Ectodermal cell (in vitro differentiated cells): ENCODE data around the gene STK16.

ENCODE experiments used
- H3K27ac ChIP-seq: 2 replicates; pipeline ENCODE4 v1.7.0; 2013; ENCODE audit warnings: mild to moderate bottlenecking, low read depth, low read length; ENCODE audit not compliant: insufficient read depth, poor library complexity, severe bottlenecking
- H3K27me3 ChIP-seq: 2 replicates; pipeline ENCODE4 v1.7.0; 2013; ENCODE audit warnings: mild to moderate bottlenecking, low read length; ENCODE audit not compliant: insufficient read depth, control insufficient read depth, poor library complexity, severe bottlenecking
- H3K36me3 ChIP-seq: one replicate; pipeline ENCODE4 v1.7.0; 2013; ENCODE audit warnings: low read length; ENCODE audit not compliant: control insufficient read depth, insufficient read depth
- H3K4me1 ChIP-seq: one replicate; pipeline ENCODE4 v1.7.0; 2013; ENCODE audit warnings: low read length; ENCODE audit not compliant: control insufficient read depth, insufficient read depth
- H3K4me3 ChIP-seq: 2 replicates; pipeline ENCODE4 v1.7.0; 2013; ENCODE audit warnings: low read depth, low read length, control low read depth; ENCODE audit not compliant: insufficient read depth
- H3K9me3 ChIP-seq: 2 replicates; pipeline ENCODE4 v1.7.0; 2013; ENCODE audit warnings: mild to moderate bottlenecking, low read length, moderate library complexity; ENCODE audit not compliant: control insufficient read depth
- WGBS, 2 experiments: methylation state at CpG; one replicate each; pipeline ENCODE4 v1.1.7; 2013; ENCODE audit warnings: missing lambda C conversion rate in 2 of 2; 5-methylcytosine and 5-hydroxymethylcytosine counted together

STK16 gene

DNA sequence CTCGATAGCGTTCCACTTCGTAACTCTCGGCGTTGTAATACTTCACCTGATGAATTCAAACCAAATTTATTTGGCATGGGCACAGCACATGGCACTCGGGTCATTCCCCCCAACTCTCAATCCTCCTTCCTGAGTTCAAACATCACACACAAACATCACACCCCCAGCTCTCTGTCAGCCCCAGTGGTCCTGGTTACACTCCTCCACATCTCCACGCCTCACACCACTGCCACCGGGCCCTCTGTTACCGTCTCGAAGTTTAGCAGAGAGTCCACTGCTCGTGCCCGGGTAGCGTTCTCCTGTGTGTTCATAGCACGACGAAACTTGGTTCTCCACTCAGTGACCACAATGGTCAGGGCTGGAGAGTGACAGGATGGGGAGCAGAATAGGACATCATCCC lies 31.1 kb upstream of the STK16 start:
- no peaks in the 10 kb centered on the region for H3K9me3 ChIP-seq

DNA sequence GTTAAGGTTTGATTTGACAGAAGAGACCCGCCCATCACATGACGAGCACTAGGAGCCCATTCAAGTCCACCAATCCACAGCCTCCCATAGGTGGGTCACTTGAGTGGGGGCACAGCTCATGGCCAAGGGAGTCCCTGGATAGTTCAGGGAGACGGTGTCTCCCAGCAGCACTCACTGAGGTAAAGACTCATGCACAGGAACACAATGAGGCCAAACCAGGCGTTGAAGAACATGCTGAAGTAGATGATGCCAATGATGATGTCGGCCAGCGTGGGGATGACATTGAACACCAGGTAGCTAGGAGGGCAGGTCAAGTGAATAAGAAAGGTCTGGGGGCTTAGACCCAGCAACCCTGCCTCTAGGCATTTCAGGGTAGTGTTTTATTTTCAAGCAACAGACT lies 30.5 kb upstream of the STK16 start:
- Histone ChIP-seq H3K27me3 (no peaks in the 10 kb centered on the region), H3K4me3 (no peak overlapping the region), H3K36me3 (peaks cover 2% of the 10 kb centered on the region), H3K9me3 (no peaks in the 10 kb centered on the region), H3K4me1 (no peaks in the 10 kb centered on the region), H3K27ac (no peak overlapping the region)
- 95 to 97% methylated on average over 6 of the region's 6 CpGs for WGBS, 2 experiments

More for the DNA sequence above, 31.1 kb upstream of the STK16 start:
- Histone ChIP-seq H3K27me3 (no peaks in the 10 kb centered on the region), H3K4me1 (no peaks in the 10 kb centered on the region), H3K36me3 (no peaks in the 10 kb centered on the region), H3K4me3 (no peak overlapping the region), H3K27ac (no peak overlapping the region)
- WGBS, 2 experiments, result 96 to 97% methylated on average over 15 of the region's 15 CpGs

DNA sequence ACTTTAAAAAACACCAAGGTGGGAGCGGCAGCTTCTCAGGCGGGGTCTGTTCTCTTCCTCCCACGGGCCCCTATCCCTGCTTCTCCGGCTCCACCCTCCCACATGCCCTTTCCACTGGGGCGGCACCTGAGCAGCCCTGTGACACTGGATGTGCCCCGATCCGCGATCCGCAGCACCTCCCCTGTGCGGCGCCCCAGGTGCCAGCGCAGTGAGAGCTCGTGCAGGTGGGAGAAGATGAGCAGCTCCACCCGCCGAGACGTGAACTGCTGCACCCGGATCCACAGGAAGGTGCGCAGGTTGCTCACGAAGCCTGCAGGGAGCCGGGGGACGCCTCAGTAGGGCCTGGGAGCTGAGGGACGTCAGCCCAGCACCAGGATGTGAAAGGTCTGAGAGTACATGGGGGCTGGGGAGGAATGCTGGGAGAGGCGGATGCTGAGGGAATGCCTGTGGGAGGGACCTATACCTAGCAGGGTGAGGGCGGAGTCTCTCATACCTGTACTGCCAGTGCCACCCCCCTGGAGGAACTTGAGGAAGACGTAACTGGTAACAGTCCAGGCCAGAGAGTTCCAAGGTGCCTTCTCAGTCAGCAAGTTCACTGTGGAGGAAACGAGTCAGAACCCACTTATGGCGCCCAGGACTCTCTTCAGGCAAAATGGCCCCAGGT lies 29.3 kb upstream of the STK16 start:
- H3K9me3 ChIP-seq, result no peaks in the 10 kb centered on the region
- WGBS, 2 experiments, result 95% methylated on average over 27 of the region's 27 CpGs
- no peak overlapping the region for H3K27ac ChIP-seq
- H3K27me3 ChIP-seq, result no peaks in the 10 kb centered on the region
- H3K4me1 ChIP-seq, result no peaks in the 10 kb centered on the region
- no peak overlapping the region for H3K4me3 ChIP-seq
- H3K36me3 ChIP-seq, result peaks cover 8% of the 10 kb centered on the region

DNA sequence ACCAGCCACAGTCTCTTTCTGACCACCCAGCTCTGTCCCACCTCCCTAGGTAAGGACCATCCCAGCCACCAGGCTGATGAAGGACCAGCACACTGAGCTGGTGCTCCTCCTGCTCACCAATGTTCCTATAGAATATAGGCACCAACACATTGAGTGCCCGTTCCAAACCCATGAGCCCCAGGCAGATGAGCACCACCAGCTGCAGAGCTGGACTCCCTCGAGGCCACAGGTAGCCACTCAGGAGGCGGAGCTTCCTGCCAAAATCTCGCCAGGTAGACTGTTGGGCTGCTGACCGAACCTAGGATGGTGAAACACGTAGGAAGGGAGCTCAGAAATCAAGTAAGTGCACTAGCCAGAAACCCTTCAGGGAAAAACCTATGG lies 28.8 kb upstream of the STK16 start:
- Histone ChIP-seq H3K27me3 (no peaks in the 10 kb centered on the region), H3K4me3 (no peak overlapping the region), H3K36me3 (peaks cover 12% of the 10 kb centered on the region), H3K27ac (no peak overlapping the region), H3K9me3 (no peaks in the 10 kb centered on the region), H3K4me1 (no peaks in the 10 kb centered on the region)
- 92 to 93% methylated on average over 6 of the region's 6 CpGs for WGBS, 2 experiments

DNA sequence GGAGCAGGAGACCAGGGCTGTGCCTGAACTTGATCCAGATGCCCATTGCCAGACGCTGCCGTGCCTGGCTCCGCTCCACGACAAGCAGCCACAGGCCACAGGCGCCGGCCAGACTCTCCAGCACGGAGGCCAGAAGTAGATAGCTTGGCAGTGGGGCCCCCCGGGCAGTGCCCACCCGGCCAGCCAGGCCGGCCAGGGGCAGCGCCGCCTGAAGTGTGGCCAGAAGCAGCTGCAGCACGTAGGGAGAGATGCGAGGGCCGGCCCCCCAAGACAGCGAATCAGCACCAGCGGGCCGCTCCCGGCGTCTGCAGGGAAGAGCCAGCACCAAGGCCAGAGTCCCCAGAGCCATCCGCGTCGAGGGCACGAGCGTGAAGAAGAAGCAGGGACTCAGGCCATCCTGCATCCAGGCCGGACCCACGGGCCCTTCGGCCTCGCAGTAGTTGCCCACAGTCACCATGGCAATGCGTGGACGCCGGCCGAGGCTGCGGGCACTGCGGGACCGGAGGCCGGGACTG lies 27.0 kb upstream of the STK16 start:
- Histone ChIP-seq H3K4me1 (no peaks in the 10 kb centered on the region), H3K4me3 (peak overlapping the region; percentile 42), H3K36me3 (peaks cover 19% of the 10 kb centered on the region), H3K27ac (peak overlapping the region; percentile 9), H3K27me3 (no peaks in the 10 kb centered on the region), H3K9me3 (no peaks in the 10 kb centered on the region)
- 3% methylated on average over 37 of the region's 37 CpGs for WGBS, 2 experiments

DNA sequence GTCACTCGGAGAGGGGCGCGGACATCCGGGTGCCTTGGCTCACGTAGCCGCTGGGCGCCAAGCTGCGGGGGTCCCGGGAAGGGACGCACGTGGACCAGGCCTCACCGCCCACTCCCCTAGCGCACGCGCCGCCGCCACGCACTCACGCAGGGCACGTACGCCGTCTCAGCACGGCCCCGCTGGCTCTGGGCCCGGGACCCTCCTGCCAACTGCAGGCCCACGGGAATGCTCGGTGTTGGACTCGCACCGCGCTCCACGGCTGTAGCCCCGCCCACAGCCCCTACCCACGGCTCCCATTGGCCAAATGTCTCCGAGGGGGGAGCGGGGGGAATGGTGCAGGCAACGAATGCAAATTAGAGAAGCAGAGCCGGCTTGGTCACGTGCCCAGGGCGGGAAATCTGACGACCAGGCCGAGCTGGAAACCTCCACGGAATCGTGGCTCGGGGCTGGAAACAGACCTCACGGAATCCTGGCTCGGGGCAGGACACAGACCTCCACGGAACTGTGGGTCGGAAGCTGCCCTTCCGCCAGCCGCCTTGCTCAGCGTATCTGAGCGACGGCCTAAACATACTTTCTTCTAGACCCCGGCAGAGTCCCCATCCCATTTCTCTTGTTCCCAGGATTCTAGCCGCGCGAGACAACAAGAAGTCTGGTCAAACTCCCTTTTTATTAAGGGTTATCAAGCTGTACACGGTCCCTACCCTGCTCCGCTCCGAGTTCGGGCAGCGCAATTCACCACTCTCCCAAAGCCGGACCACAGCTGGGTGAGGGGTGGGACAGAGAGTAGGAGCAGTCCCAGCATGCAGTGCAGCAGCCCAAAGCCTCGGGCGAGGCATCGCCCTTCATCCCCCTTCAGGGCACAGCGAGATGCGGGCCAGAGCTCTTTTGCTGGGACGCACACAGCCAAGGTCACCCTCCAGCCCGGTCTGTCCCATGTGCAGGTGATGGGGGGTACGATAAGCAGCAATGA lies 26.3 kb upstream of the STK16 start, which contains the start of gene ABCB6:
ABCB6 (minus strand) TSS at position 227 of the 970 bp plus-strand sequence. CDS start 285 bp downstream, outside the sequence.
- Histone ChIP-seq H3K27ac (peak within 1 kb of the TSS; percentile 9), H3K4me3 (peak within 1 kb of the TSS; percentile 42), H3K27me3 (no peaks in the 10 kb centered on the region), H3K9me3 (no peaks in the 10 kb centered on the region), H3K36me3 (peaks cover 24% of the 10 kb centered on the region), H3K4me1 (no peaks in the 10 kb centered on the region)
- 23 to 24% methylated on average over 71 of the region's 71 CpGs for WGBS, 2 experiments

DNA sequence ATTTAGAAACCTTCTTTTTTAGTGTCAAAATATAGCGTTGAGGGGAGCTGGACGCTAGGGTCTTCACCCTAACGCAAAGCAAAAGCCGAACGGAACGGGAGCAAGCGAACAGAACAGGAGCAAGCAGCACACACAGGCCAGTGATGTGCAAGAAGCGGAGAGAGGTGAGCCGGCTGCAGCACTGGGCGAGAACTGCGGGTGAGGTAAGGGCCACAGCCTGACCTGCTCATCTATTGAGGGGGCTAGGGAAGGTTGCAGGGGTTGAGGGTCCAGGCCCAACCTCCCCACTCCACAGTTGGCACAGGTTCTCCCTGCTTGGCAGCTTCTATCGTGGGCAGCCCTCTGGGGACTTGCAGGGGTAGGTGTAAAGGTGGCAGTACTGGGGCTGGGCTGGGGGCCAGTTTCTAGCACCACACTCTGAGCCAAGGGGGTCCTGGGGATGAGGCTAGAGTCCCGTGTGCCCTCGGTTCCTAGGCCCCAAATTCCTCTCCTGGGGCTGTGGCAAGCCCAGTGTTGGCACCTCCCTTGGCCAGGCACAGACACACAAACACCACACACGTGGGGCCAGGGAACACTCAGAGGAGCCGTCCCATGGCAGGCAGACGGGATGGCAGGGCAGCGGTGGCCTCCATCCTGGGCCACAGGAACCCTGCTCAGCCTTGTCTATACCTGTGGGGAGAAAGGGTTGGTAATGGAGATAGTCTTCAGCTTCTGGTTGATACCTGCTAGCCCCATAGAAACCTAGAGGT lies 25.3 kb upstream of the STK16 start:
- no peaks in the 10 kb centered on the region for H3K9me3 ChIP-seq
- H3K27me3 ChIP-seq, result no peaks in the 10 kb centered on the region
- H3K4me1 ChIP-seq, result no peaks in the 10 kb centered on the region
- H3K4me3 ChIP-seq, result no peak overlapping the region
- no peak overlapping the region for H3K27ac ChIP-seq
- 96 to 97% methylated on average over 18 of the region's 18 CpGs for WGBS, 2 experiments
- H3K36me3 ChIP-seq, result peaks cover 33% of the 10 kb centered on the region

DNA sequence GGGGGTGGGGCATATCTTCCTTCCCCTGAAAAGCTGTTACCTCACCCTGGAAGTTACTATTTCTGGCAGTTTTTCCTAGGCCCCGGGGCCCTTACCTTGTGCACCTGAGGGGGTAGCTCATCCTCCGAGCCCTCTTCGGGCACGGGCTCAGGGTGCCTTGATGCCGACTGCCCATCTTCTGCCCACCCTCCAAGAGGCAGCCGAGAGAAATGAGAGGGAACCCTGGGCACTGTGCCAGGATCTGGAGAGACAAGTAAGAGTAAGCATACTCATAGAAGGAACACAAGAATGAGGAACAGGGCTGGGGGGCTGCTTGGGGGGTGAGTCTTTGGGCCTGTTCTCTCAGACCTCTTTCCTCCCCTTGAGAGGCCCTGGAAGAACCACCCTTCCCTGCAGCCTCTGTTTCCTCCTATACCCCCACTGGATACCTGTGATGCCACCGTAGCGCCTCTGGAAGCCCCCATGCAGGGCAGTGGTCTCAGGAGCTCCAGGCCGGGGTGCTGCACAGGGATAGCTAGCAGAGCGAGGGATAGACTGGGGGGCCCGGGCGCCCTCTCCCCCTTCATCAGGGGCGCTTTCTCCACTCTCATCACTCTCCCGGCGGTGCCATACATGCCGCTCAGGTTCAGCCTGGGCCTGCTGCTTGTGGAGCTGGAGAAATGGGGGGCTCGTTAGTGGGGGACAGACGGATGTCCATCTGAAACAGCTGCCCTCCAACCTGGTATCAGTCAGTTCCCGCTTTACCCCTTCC lies 24.5 kb upstream of the STK16 start:
- 97% methylated on average over 18 to 19 of the region's 19 CpGs for WGBS, 2 experiments
- H3K4me3 ChIP-seq, result no peak overlapping the region
- H3K4me1 ChIP-seq, result no peaks in the 10 kb centered on the region
- H3K27ac ChIP-seq, result no peak overlapping the region
- no peaks in the 10 kb centered on the region for H3K27me3 ChIP-seq
- H3K9me3 ChIP-seq, result no peaks in the 10 kb centered on the region
- H3K36me3 ChIP-seq, result peaks cover 36% of the 10 kb centered on the region

DNA sequence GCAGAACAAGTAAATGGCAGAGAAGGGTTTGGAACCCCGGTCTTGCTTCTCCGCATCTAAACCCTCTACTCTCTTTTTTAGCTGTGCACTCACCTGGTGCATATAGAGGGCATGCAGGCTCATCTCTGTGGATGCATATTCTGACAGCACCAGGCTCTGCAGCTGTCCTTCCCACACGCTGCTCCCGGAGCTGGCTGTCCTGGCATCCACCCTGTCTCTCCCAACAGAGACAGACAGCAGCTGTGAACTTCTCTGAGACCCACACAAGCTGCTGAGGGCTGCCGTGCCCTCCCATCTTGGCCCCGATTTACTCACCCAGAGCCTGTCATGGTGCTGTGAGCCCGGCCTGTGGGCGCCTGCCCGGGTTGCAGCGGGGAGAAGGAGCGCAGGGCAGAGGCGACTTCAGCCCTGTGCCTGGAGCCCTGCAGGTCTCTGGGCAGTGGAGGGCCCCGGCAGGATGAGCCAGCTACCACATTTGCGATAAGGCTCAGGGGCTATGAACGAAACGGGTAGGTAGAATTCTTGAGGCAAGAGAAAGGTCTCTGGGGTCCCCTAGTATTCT lies 23.2 kb upstream of the STK16 start:
- H3K4me1 ChIP-seq, result no peaks in the 10 kb centered on the region

More for the DNA sequence above, 23.2 kb upstream of the STK16 start:
- Histone ChIP-seq H3K27ac (no peak overlapping the region), H3K9me3 (no peaks in the 10 kb centered on the region), H3K36me3 (peaks cover 36% of the 10 kb centered on the region), H3K4me3 (no peak overlapping the region), H3K27me3 (no peaks in the 10 kb centered on the region)
- WGBS, 2 experiments, result 94 to 96% methylated on average over 16 of the region's 16 CpGs
